A673 (cell line): Measurements from ENCODE around the gene KEAP1.

Source experiments
- CTCF ChIP-seq: fragments of 300-800, 200-600 bp; sonication (generic); conservative IDR thresholded peaks from 2 replicates; pipeline ENCODE4 v1.5.1; 2017; ENCODE audit warnings: low read depth, mild to moderate bottlenecking, antibody characterized with exemption, low read length, moderate library complexity, mixed read lengths
- EZH2 ChIP-seq: fragments of 200-600 bp; sonication (generic); IDR thresholded peaks from 2 replicates; pipeline ENCODE4 v1.6.1; 2017; ENCODE audit warnings: borderline replicate concordance, low read depth, mild to moderate bottlenecking, mixed read lengths, antibody characterized with exemption, low read length; ENCODE audit not compliant: poor library complexity, severe bottlenecking

GRCh38 chr19:10535613-10536012, 32.5 kb upstream of the KEAP1 start:
- TF ChIP-seq CTCF (no peak), EZH2 (no peak)
